HG03025 (cell line): ENCODE data around the gene SYNRG.
"Not testable (repeated sequence)": the region's sequence is repeated elsewhere in the genome, so short reads cannot be mapped to it uniquely, and the experiment has no call there.

Source experiments
- ATAC-seq: cut with Tn5 transposase; IDR thresholded peaks from one replicate; pipeline ENCODE4 v1.9.1; 2021; ENCODE audit warnings: mild to moderate bottlenecking, moderate library complexity; ENCODE audit not compliant: unreplicated experiment, low FRiP score

SYNRG gene

DNA sequence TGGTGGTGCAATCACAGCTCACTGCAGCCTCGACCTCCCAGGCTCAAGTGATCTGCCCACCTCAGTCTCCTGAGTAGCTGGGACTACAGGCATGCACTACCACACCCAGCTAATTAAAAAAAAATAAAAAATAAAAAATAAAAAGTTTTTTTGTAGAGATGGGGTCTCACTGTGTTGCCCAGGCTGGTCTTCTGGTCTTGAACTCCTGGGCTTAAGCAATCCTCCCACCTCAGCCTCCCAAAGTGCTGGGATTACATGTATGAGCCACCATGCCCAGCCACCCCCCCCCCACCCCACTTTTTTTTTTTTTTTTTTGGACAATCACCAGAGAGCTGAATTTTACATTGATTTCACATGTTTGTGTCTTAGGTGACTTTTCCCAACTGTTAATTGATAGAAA is 97.6 kb downstream of the SYNRG start:
- not testable (repeated sequence) for ATAC-seq

DNA sequence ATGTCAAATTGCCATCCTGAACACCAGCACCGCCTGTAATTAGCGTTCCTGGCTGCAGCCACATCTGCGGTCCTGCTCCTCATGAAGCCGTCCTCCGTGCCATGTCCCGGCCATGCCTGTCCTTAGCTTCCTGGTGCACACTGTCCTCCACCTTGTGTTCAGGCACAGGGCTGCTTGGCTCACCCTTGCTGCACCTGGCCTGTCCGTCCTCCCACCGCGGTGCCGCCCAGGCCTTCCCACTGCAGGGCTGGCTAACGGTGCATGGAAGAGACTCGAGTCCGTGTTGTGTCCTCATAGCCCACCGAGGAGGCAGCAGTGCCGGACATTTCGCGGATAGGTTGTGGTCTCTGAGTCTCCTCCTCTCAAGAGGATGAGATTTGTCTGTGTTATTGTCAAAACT is 99.2 kb downstream of the SYNRG start:
- no peak for ATAC-seq

DNA sequence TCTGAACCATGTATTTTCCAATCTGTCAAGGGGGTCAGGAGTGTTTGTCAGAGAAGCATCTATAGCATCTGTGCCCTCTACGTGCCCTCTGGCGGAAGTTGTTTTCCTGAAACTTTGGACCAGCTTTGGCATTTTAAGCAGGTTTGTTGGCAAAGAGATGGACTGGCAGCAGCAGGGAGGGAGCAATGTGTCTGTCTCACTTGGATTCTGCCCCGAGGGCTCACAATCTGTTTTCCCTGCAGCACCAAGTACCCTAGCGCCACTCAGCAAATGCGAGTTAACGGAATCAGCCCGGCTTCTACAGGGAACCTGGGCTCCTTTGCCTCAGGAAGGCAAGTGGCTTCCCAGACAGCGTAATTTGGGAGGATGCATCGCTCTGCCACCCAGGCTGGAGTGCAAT is 102.1 kb downstream of the SYNRG start:
- no peak for ATAC-seq

DNA sequence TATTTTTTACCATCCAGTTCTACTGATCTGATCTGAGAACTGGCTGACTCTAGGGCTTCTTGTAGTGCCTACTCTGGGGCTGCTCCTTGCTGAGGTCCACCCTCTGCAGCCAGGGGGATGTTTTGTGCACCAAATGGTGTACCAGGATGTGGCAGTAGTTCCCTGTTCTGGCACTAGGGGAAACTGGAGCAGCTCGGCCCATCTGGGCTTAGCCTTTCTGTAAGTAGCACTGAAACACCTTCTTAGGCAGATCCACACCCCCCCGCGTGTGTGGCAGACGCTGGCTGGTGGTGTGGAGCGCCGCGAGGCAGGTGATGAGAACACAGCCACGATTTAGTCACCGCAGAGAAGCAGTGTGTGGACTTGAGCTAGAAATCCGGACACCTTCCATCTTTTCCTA is 102.5 kb downstream of the SYNRG start:
- ATAC-seq = no peak

DNA sequence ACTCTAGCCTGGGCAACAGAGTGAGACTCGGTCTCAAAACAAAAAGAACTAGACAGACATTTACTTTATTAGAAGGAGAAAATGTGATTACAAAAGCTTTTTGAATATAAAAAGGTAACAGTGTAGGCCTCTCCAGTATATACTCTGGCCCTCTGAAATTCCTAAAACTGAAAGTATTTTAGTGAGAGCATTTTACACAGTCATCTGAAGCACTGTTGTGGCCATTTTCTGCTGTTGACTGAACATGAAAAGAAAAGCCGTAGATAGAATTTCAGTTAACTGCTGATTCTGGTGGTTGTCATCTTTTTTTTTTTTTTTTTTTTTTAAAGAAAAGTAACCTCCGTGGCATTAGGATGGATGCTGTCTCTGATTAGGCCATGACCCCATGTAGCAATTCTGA is 103.9 kb downstream of the SYNRG start:
- no peak for ATAC-seq

DNA sequence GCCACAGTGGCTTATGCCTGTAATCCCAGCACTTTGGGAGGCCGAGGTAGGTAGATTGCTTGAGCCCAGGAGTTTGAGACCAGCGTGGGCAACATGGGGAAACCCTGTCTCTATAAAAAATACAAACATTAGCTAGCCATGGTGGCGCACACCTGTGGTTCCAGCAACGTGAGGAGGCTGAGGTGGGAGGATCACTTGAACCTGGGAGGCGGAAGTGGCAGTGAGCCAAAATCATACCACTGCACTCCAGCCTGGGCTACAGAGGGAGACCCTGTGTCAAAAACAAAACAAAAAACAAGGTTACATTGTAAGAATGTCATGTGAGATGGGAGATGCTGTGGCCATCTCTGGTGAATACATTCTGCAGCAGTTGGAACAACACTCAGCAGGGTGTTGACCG is 106.1 kb downstream of the SYNRG start:
- no peak for ATAC-seq

DNA sequence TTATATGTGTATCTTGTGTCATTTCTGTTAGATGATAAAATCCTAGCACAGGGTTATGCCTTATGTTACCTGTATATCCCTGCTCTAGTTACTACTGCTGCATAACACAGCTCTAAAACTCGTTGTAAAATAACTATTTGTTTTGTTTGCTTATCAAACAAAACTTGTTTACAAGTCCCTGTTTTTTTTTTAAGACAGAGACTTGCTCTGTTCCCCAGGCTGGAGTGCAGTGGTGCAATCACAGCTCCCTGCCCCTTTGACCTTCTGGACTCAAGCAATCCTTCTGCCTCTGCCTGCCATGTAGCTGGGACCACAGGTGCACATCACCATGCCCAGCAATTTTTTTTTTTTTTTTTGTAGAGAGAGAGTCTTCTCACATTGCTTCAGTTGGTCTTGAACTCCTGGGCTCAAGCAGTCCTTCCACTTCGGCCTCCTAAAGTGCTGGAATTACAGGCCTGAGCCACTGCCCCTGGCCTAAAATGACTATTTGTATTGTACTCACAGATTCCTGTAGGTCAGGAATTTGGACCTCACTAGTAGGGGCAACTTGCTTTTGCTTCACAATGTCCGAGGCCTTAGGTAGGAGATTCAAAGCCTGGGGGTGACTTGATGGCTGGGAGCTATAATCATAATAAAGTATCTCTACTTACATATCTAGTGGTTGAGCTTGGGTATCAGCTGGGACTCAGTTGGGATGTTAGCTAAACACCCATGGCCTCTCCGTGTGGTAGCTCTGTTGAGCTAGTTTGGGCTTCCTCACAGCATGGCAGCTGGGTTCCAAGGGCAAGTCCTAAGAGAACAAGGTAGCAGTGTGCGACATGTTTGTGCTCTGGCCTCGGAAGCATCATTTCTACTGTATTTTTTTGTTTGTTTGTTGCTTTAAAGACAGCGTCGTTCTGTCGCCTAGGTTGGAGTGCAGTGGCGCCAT is 106.9 kb downstream of the SYNRG start:
- ATAC-seq = no peak

DNA sequence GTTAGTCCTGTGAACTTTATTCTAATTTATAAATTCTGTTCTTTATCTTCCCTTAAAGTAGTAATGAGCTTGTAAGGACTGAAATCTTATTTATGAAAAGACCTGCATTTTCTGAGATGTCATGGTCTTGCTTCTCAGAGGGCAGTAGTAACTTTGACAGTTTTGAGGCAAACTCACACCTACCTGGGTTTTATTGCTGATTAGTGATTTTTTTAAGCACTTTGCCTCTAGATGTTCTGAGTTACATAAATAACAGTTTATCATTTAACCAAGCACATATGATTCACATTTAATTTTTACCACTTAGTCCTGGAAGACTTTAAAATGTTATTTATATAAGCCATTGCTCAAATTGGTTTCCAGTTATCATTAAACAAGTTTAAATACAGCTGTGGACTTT is 108.8 kb downstream of the SYNRG start:
- ATAC-seq = no peak

DNA sequence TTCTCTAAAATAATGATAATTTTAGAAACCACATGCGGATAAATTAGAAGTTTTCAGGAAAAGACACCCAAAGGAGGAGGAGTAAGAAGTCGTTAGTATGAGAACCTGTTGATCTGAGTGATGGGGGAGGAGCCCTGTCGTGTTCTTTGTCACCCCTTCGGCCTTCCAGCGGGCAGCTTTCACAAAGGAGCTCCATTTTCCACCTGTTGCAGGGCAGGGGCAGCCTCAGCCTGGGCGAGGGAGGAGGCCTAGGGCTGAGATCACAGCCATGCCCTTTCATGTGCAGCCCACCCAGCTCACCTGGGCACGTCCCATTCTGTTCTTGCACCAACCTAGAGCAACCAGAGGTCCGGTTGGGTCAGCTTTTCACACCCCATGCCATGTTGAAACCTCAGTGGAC is 114.2 kb downstream of the SYNRG start:
- no peak for ATAC-seq

DNA sequence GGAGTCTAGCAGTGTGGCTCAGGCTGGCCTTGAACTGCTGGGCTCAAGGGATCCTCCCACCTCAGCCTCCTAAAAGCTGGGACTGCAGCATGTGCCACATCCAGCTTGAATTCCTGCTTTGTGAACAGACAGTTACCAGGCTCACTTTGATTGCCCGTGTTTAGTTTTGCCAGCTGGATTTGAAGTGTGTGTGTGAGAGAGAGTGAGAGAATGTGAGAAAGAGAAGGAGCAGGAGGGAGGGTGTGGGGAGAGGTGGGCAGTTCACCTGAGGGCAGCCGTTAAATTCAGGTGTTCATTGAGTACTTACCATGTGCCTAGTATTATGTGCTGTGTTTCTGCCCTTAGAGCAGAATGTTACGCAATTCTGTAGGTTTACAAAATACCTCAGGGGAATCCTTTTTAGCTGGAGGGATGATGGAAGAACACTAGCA is 114.8 kb downstream of the SYNRG start:
- no peak for ATAC-seq

DNA sequence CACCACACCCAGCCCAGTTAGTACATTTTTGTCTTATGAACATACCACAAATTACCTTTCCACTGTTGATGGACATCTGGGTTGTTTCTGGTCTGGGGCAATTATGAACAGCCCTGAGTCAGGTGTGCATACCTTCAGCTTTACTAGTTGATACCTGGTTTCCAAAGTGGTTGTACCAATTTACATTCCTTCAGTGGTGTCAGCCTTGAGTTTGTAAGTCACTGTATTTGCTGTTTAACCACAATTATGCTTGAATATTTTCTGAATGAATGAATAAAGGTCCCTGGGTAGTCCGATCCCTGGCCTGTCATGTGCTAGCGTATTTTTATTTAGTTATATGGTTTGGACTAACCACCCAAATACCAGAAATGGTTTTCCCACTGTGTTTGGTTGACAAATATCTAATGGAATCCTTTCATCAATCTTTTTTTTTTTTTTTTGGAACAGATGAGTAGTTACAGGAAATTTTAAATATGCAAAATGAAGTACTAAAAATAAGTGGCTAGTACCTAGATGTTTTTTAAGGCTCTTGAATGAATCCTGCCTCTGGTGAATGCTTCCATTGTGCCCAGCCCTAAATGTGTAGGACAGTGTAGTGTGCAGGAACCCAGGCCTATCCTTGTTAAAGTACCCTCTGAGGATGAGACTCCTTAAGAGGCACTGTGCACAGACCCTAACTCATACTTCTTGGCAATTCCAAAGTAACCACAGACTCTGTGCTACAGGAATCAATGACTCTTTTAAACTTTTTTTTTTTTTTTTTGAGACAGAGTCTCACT is 115.8 kb downstream of the SYNRG start:
- ATAC-seq = no peak

DNA sequence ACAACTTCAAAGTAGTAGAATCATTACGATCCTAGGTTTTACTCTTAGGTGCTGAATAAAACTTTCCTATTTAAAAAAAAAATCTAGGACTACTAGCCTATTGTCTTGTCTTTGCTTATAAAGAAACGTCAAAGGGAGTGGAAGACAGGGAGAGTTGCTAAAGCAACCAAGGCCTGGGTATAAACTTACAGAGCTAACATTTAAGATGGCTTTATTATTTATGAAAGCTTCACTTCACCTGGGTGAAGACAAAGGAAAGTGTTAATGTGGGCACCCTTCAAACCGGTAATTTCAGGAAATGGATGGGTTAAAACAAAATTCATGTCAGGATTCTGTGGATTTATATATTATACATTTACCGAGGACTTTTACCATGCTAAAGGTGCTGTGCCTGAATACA is 117.1 kb downstream of the SYNRG start:
- no peak for ATAC-seq

DNA sequence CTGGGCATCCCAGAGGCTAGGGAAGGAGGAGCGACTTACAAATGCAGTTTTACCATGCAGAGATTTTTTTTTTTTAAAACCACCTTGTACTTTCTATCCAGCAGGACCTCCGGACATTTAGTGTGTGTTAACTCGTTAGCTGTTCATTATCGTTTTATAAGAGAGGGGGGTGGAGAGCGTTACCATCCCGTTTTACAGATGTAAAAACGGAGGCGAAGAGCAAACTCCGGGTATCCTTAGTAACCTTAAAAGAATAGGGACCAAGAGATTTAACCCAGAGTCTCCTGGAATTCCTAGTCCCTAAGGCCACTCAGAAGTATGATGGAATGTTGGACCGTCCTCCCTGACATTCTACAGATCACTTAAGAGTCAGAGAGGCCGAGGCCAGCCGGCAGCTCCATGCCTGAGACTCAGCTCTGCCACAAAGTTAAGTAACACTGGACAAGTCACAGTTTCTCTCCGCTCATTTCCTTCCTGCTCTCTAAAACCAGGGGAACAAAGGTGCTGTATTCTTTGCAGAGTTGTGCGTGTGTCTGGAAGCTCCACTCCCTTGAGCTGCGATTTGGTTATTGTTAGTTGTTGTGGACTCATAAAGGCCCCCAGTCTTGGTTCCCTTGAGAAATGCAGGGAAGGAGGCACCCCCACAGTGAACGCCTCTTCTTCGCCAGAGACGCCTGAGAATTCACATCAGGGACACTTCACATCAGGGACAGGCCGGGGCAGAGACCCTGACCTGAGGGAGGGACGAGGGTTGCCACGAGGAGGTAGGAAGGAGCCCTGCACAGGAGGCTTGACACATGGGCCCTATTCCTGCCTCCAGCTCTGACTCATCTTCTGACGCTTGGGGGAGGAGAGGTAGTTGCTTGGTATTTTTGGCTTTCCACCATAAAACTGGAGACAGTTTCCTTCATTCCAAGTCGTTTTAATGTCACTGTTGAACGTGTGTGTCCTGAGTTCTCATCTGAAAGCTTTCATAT is 118.3 kb downstream of the SYNRG start:
- no peak for ATAC-seq

DNA sequence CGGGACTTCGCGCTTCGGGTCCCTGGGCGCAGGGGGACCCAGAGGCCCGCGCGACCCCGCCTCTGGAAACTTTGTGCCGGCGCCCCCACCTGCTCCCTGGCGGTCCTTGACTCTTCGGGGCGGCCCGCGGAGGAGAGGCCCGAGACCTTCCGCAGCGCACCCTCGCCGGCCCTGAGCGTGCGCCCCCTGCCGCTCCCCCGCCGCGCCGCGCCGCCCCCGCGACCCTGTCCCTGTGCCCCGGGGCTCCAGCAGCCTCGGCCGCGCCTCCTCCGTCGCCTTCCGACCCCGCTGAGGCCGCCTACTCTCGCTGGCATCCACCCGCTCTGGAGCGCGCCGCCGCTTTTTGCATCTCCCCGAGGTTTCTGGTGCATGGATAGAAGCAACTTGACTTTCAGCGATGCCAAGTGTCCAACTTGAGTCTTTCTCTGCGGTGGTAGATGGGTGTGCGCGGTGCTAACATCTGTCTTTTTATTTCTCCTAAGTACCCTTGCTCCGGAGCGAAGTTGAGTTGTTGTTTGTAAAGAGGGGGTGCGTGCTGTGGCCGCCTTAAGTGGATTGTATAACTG is 119.1 kb downstream of the SYNRG start:
- ATAC-seq = peak; percentile 50

DNA sequence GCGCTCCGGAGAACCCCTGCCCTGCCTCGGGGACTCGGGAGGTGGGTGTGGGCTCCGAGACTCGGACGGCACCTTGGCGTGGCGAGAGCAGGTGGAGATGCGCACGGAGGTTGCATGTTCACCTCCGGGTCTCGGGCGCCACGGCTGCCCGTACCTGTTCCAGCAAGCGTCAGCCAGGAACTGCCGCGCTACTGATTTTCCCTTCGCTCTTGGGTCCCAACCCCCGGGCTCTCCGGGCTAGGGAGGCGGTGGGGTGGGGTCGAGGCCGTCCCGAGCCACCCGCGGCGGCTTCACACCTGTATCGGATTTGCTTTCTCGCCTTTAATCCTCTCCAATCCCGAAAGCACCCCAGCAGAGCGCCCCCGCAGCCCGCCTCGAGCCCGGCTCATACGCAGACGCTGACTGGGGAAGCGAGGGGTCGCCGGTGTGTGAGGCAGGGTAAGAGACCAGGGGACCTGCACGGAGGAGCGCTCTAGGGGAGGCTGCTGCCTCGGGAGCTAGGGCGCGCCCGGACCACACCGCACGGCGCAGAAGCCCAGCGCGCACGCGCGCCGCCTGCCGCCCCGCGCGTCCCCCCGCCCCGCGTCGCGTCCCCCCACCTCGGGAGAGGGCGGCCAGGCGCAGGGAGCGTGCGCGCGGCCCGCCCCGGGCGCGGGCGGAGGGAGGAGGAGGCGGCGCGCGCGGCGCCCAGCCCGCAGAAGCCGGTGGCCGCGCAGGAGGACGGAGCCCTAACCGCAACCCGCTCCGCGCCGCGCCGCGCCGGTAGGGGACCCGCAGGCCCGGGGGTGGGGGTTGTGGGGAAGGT is 119.8 kb downstream of the SYNRG start, which contains the start of gene DUSP14:
TSS of gene DUSP14 (plus strand) at position 695 of the 805 bp plus-strand sequence. CDS start 22,382 bp downstream, outside the sequence.
- ATAC-seq = peak; percentile 55

DNA sequence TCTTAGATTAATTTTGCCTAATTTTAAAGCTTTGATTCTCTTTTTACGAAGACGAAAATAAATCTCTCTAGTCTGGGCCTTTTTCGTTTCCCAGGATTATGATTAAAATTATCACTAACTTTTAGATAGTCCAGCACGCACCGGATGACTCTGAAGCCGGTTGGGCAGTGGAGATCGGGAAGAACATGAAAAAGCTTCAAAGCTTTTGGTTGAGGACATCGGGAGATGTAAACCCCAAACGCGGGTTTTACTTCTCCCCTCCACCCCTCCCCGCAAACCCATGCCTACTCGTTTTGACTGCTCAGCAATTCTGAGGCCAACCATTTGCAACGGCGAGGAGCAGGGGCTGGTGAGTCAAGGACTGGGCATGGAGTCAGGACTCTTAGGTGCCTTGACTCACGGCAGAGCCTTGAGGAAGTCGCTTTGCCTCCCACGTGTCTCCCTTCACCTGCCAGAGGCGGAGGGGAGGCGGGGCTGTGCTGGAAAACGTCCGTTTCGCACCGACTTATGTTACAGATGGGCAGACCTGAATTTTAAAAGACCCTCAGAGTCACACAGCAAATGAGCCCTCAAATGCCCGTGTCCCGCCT is 120.5 kb downstream of the SYNRG start:
- ATAC-seq = peak; percentile 20

DNA sequence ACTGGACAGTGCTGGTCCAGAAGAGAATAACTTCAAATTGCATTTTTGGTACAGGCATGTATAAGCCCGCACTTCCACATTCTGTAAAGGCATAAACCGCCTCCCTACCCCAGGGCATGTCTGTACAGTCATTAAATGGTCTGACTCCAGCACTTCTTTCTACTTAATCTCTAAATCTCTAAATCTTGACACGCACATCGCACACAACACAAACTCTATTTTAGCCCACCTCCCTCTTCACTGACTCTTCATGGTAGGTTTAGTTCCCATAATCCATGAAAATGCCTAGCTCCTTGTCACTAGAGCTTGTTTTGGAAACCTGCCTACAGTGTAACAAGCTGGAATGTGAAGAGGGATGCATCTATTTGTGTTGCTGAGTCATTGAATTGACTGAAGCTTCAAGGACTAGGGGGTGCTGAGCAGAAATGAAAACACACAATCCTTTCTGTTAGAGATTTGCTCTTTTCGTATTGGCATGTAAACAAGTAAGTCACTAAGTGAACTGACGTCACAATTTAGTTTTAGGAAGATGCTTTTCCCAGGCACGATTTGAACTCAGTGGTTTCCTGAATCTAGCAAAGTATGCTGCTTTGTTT is 121.1 kb downstream of the SYNRG start:
- ATAC-seq = no peak

DNA sequence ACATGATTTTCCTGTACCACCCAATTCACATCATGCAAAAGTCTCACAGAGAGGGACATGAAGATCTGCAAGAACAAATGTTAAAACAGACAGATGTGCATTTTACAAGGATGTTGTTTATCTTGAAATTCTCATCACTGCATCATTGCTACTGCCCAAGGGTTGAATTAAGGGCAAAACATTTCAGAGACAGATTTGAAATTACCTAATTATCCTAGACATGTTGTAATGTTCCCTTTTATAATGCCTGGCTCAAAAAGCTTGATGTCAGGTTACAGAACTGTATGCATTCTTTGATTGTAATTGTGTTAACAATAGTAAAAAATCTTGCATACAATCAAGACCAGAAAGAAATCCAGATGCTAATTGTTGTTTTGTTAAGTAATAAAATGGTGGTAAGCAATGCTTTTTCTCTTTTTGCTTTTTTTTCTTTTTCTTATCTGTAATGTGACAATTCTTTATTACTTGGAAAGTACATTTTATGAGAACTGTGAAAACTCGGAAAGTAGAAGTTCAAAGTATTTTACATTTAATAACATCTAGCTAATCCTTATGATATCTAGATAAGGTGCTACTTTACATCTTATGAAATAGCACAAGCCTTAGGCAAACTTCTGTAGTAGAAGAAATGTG is 123.2 kb downstream of the SYNRG start:
- no peak for ATAC-seq
